Vagina (tissue), 2 donors: ENCODE measurements around the gene LRRC49. TPM values are rescaled to one million over a fixed set of nuclear protein-coding genes. Genes with fewer than 3 reads are reported as not detected.

Experiments
- DNase-seq, 2 donors: peaks; one replicate each; pipeline ENCODE4 v3.0.0-alpha.2; 2017; ENCODE audit errors: extremely low spot score in 2 of 2
- H3K27ac ChIP-seq: fragments of 200-600 bp; sonication (generic); one replicate; pipeline ENCODE4 v1.5.1; 2019
- H3K27me3 ChIP-seq: fragments of 200-600 bp; sonication (generic); one replicate; pipeline ENCODE4 v1.5.1; 2019
- H3K36me3 ChIP-seq, 2 donors: fragments of 200-600 bp; sonication (generic); one replicate each; pipeline ENCODE4 v1.5.1; 2017 to 2019
- H3K4me1 ChIP-seq: fragments of 200-600 bp; sonication (generic); one replicate; pipeline ENCODE4 v1.5.1; 2019
- H3K4me3 ChIP-seq, 2 donors: fragments of 200-600 bp; sonication (generic); 1 replicate in 1 of 2; 2 replicates in 1 of 2; pipeline ENCODE4 v1.5.1; 2016 to 2019
- H3K9me3 ChIP-seq: fragments of 200-600 bp; sonication (generic); one replicate; pipeline ENCODE4 v1.5.1; 2019
- POLR2A ChIP-seq, 2 donors: fragments of 450-650 bp; IDR thresholded peaks; one replicate each; pipeline ENCODE4 v1.6.1; 2017; ENCODE audit warnings: antibody characterized with exemption in 2 of 2, mild to moderate bottlenecking in 2 of 2, moderate library complexity in 2 of 2
- POLR2AphosphoS5 ChIP-seq, 2 donors: sonication (generic); formaldehyde crosslinking; IDR thresholded peaks; one replicate each; pipeline ENCODE4 v1.9.0; 2017; ENCODE audit warnings: antibody characterized with exemption in 2 of 2, mild to moderate bottlenecking in 2 of 2, low read depth in 1 of 2; ENCODE audit not compliant: insufficient read depth in 1 of 2
- intact Hi-C: fragments of 100-400 bp; cut with DNase I; formaldehyde crosslinking; loops from one replicate; pipeline ENCODE4 v1.15.1; 2023
- total RNA-seq: library from RNA; depleted of rRNA; stranded (reverse); fragments of >200 nt; gene quantifications from one replicate; pipeline ENCODE4 v1.2.3, GENCODE V29; 2016
- TF ChIP-seq, protein P1 (sequence below), 3 experiments: fragments of 450-650 bp in 2 of 3; fragments of 200-600 bp in 1 of 3; sonication (generic) in 1 of 3; IDR thresholded peaks; one replicate each; pipeline ENCODE4 v1.5.1; 2017 to 2019; ENCODE audit warnings: antibody characterized with exemption in 3 of 3, mild to moderate bottlenecking in 2 of 3, moderate library complexity in 2 of 3

Gene LRRC49
- total RNA-seq, 1 donor from 2014 or later: 8.8 TPM

DNA sequence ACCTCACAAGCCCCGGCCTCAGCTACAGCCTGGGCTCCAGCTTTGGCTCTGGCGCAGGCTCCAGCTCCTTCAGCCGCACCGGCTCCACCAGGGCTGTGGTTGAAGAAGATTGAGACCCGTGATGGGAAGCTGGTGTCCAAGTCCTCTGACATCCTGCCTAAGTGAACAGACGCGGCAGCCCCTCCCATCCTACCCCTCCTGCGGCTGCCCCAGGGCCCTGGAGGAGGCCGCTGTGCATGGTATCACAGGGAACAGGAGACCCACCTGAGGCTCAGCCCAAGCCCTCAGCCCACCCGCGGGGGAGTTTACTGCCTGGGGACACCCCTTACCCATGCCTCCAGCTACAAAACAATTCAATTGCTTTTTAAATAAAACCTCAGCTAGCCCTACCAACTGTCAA lies 32.6 kb upstream of the LRRC49 start:
- Histone ChIP-seq H3K4me3 (no peak overlapping the region), H3K4me1 (peaks cover 7% of the 10 kb centered on the region), H3K36me3 (no peaks in the 10 kb centered on the region), H3K9me3 (no peaks in the 10 kb centered on the region), H3K27ac (no peak overlapping the region), H3K27me3 (no peaks in the 10 kb centered on the region)
- TF ChIP-seq, protein P1, sequence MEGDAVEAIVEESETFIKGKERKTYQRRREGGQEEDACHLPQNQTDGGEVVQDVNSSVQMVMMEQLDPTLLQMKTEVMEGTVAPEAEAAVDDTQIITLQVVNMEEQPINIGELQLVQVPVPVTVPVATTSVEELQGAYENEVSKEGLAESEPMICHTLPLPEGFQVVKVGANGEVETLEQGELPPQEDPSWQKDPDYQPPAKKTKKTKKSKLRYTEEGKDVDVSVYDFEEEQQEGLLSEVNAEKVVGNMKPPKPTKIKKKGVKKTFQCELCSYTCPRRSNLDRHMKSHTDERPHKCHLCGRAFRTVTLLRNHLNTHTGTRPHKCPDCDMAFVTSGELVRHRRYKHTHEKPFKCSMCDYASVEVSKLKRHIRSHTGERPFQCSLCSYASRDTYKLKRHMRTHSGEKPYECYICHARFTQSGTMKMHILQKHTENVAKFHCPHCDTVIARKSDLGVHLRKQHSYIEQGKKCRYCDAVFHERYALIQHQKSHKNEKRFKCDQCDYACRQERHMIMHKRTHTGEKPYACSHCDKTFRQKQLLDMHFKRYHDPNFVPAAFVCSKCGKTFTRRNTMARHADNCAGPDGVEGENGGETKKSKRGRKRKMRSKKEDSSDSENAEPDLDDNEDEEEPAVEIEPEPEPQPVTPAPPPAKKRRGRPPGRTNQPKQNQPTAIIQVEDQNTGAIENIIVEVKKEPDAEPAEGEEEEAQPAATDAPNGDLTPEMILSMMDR (IDR thresholded peaks at IDR 0.05): no peak
- TF ChIP-seq POLR2A (IDR thresholded peaks at IDR 0.05): no peak
- TF ChIP-seq POLR2AphosphoS5 (IDR thresholded peaks at IDR 0.05; ENCODE audit: insufficient read depth in 1 of 2, low read depth in 1 of 2): no peak
- no peak for DNase-seq
- intact Hi-C loops: no loop called here

GRCh38 chr15:70863450-70864218 lies 29.0 kb upstream of the LRRC49 start:
- intact Hi-C loops: no loop called here
- no peak for DNase-seq
- no peaks in the 10 kb centered on the region for H3K9me3 ChIP-seq
- H3K4me1 ChIP-seq: peaks cover 17% of the 10 kb centered on the region
- H3K4me3 ChIP-seq: no peak overlapping the region
- H3K27me3 ChIP-seq: no peaks in the 10 kb centered on the region
- H3K36me3 ChIP-seq: no peaks in the 10 kb centered on the region
- TF ChIP-seq, protein P1 (IDR thresholded peaks at IDR 0.05): no peak
- no peak for TF ChIP-seq POLR2AphosphoS5 (IDR thresholded peaks at IDR 0.05; ENCODE audit: insufficient read depth in 1 of 2, low read depth in 1 of 2)
- TF ChIP-seq POLR2A (IDR thresholded peaks at IDR 0.05): no peak
- peak overlapping the region; percentile 28 for H3K27ac ChIP-seq

DNA sequence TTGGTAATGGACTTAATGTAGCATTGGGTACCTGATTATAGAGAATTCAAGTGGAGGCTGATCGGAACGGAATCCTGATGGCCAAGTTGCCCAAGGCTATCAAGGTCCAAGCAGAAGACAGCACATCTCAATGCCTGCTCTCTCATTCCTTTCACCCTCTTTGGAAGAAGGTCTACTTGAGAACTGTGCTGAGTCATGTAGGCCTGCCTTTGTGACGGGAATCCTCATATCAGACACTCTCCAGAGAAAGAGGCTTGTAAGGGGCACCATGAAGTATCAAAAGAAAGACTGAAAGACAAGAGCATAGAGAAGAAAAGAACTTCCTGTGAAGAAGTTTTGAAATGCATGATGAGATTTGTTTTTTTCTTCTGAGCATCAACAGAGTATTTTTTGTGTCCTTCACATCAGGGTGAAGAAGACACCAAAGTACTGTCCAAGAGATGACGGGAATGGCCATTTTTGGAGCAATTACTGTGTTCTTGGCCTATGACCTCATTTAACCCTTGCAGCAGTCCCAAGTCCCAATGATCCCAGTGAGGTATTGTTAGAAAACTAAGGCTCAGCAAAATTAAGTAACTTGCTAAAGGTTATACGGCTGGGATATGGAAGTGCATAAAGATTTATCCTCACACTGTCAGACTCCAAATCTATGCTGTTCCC lies 25.5 kb upstream of the LRRC49 start:
- TF ChIP-seq, protein P1 (IDR thresholded peaks at IDR 0.05): no peak
- TF ChIP-seq POLR2AphosphoS5 (IDR thresholded peaks at IDR 0.05; ENCODE audit: insufficient read depth in 1 of 2, low read depth in 1 of 2) (no peak), POLR2A (IDR thresholded peaks at IDR 0.05) (no peak)
- DNase-seq: no peak
- Histone ChIP-seq H3K36me3 (no peaks in the 10 kb centered on the region), H3K27me3 (no peaks in the 10 kb centered on the region), H3K9me3 (no peaks in the 10 kb centered on the region), H3K27ac (peak overlapping the region; percentile 25), H3K4me3 (no peak overlapping the region), H3K4me1 (peaks cover 32% of the 10 kb centered on the region)
- intact Hi-C loops: no loop called here

DNA sequence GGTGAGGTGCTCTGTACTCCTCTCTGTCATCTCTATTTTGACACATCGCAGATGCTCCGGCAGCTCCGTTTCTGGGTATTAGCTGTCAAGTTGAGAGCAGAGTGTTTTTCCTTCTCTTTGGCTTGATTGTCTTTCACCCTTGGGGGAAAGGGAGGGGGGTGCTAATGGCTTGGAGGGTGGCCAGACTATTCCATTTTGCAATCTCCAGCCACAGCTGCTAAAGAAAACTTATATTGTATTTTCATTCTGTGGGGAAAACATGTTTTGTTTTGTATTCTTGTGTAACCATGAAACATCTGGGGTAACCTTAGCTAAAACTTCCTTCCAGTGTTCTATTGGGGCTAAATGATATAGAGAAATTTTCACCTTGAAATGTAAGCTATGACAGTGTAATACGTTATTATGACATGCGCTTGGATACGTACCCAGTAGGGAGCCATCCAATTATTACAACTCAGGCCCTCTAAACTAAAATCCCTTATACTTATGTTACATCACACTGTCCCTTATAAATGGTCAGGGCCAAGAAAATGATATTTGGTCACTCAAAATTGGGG lies 24.6 kb upstream of the LRRC49 start:
- H3K27me3 ChIP-seq: no peaks in the 10 kb centered on the region
- no peaks in the 10 kb centered on the region for H3K36me3 ChIP-seq
- H3K4me3 ChIP-seq: no peak overlapping the region
- H3K4me1 ChIP-seq: peaks cover 32% of the 10 kb centered on the region
- no peak for DNase-seq
- H3K9me3 ChIP-seq: no peaks in the 10 kb centered on the region
- peak overlapping the region; percentile 69 for H3K27ac ChIP-seq
- intact Hi-C loops: no loop called here
- peak in 1 of 2 donors; percentile 50 for TF ChIP-seq POLR2AphosphoS5 (IDR thresholded peaks at IDR 0.05; ENCODE audit: insufficient read depth in 1 of 2, low read depth in 1 of 2)
- TF ChIP-seq, protein P1 (IDR thresholded peaks at IDR 0.05): no peak
